H9 (cell line): ENCODE results near the gene TULP3. TPM values are rescaled to one million over a fixed set of nuclear protein-coding genes. Genes with fewer than 3 reads are reported as not detected.

ENCODE experiments used
- DNase-seq: peaks from one replicate; pipeline ENCODE4 v3.0.0-alpha.2; 2017
- H2AFZ ChIP-seq: one replicate; pipeline ENCODE4 v1.6.1; 2013; ENCODE audit warnings: mild to moderate bottlenecking, low read length, control low read depth, moderate library complexity
- H2AK5ac ChIP-seq: 2 replicates; pipeline ENCODE4 v1.6.1; 2013; ENCODE audit warnings: low read length, control low read depth, mixed read lengths; ENCODE audit not compliant: insufficient read length
- H2BK120ac ChIP-seq: one replicate; pipeline ENCODE4 v1.6.1; 2013; ENCODE audit warnings: low read depth, mild to moderate bottlenecking, low read length, control low read depth, inconsistent platforms; ENCODE audit not compliant: poor library complexity, severe bottlenecking
- H2BK12ac ChIP-seq: 2 replicates; pipeline ENCODE4 v1.6.1; 2013; ENCODE audit warnings: low read length, control low read depth, mixed read lengths, low read depth; ENCODE audit not compliant: insufficient read length
- H2BK15ac ChIP-seq: 2 replicates; pipeline ENCODE4 v1.6.1; 2013; ENCODE audit warnings: low read depth, low read length, control low read depth
- H2BK20ac ChIP-seq: one replicate; pipeline ENCODE4 v1.6.1; 2013; ENCODE audit warnings: low read depth, mild to moderate bottlenecking, low read length, control low read depth, inconsistent platforms; ENCODE audit not compliant: poor library complexity, severe bottlenecking
- H2BK5ac ChIP-seq: 2 replicates; pipeline ENCODE4 v1.6.1; 2013; ENCODE audit warnings: low read length, control low read depth, mixed read lengths; ENCODE audit not compliant: insufficient read length
- H3K14ac ChIP-seq: 2 replicates; pipeline ENCODE4 v1.6.1; 2013; ENCODE audit warnings: low read length, control low read depth; ENCODE audit not compliant: insufficient read depth
- H3K18ac ChIP-seq: 2 replicates; pipeline ENCODE4 v1.6.1; 2013; ENCODE audit warnings: low read depth, mild to moderate bottlenecking, mixed read lengths, low read length, control low read depth; ENCODE audit not compliant: insufficient read length
- H3K23ac ChIP-seq: 2 replicates; pipeline ENCODE4 v1.6.1; 2013; ENCODE audit warnings: low read length, control low read depth, mixed read lengths, low read depth; ENCODE audit not compliant: insufficient read length
- H3K23me2 ChIP-seq: 2 replicates; pipeline ENCODE4 v1.6.1; 2013; ENCODE audit warnings: low read depth, mild to moderate bottlenecking, mixed read lengths, low read length, control low read depth; ENCODE audit not compliant: insufficient read length, poor library complexity, severe bottlenecking
- H3K27ac ChIP-seq: 2 replicates; pipeline ENCODE4 v1.5.1; 2013; ENCODE audit warnings: low read length, control low read depth, mixed read lengths, low read depth; ENCODE audit not compliant: insufficient read length
- H3K27me3 ChIP-seq: 2 replicates; pipeline ENCODE4 v1.6.1; 2013; ENCODE audit warnings: low read length, control low read depth, inconsistent platforms; ENCODE audit not compliant: insufficient read depth
- H3K4ac ChIP-seq: 2 replicates; pipeline ENCODE4 v1.6.1; 2013; ENCODE audit warnings: low read depth, mild to moderate bottlenecking, control low read depth, inconsistent platforms, low read length, moderate library complexity
- H3K4me1 ChIP-seq: 2 replicates; pipeline ENCODE4 v1.6.1; 2013; ENCODE audit warnings: low read length, control low read depth, inconsistent platforms; ENCODE audit not compliant: insufficient read depth
- H3K4me2 ChIP-seq: 2 replicates; pipeline ENCODE4 v1.6.1; 2013; ENCODE audit warnings: low read length, control low read depth, mixed read lengths; ENCODE audit not compliant: insufficient read length, insufficient read depth
- H3K56ac ChIP-seq: 2 replicates; pipeline ENCODE4 v1.6.1; 2013; ENCODE audit warnings: low read depth, mild to moderate bottlenecking, mixed read lengths, low read length, control low read depth; ENCODE audit not compliant: insufficient read length
- H3K79me1 ChIP-seq: 2 replicates; pipeline ENCODE4 v1.6.1; 2013; ENCODE audit warnings: low read depth, mild to moderate bottlenecking, moderate library complexity, low read length, control low read depth, inconsistent platforms; ENCODE audit not compliant: insufficient read depth, poor library complexity, severe bottlenecking
- H3K79me2 ChIP-seq: 2 replicates; pipeline ENCODE4 v1.6.1; 2013; ENCODE audit warnings: low read length, control low read depth, inconsistent platforms; ENCODE audit not compliant: insufficient read depth
- H3K9ac ChIP-seq: 2 replicates; pipeline ENCODE4 v1.6.1; 2013; ENCODE audit warnings: low read length, control low read depth, mixed read lengths; ENCODE audit not compliant: insufficient read length; ENCODE audit errors: extremely low read depth
- H3K9me3 ChIP-seq: one replicate; pipeline ENCODE4 v1.6.1; 2013; ENCODE audit warnings: low read depth, low read length, inconsistent platforms; ENCODE audit not compliant: control insufficient read depth
- H3T11ph ChIP-seq: one replicate; pipeline ENCODE4 v1.6.1; 2013; ENCODE audit warnings: mild to moderate bottlenecking, low read length, control low read depth, inconsistent platforms
- H4K20me1 ChIP-seq: one replicate; pipeline ENCODE4 v1.6.1; 2013; ENCODE audit not compliant: control insufficient read depth, insufficient read length, insufficient read depth
- H4K5ac ChIP-seq: 2 replicates; pipeline ENCODE4 v1.6.1; 2013; ENCODE audit warnings: low read depth, mild to moderate bottlenecking, mixed read lengths, low read length, control low read depth; ENCODE audit not compliant: insufficient read length
- H4K8ac ChIP-seq: replicated peaks from 2 replicates; pipeline ENCODE4 v1.6.1; 2013; ENCODE audit warnings: low read length, control low read depth, mixed read lengths, low read depth; ENCODE audit not compliant: insufficient read length
- H4K91ac ChIP-seq: 2 replicates; pipeline ENCODE4 v1.6.1; 2013; ENCODE audit warnings: low read depth, mild to moderate bottlenecking, moderate library complexity, mixed read lengths, low read length, control low read depth; ENCODE audit not compliant: insufficient read length
- H3K27ac Mint-ChIP-seq, 3 experiments: 2 replicates in 2 of 3; 3 replicates in 1 of 3; pipeline ENCODE4 v1.8.0; 2020 to 2021; ENCODE audit warnings: mixed read lengths in 3 of 3, mild to moderate bottlenecking in 1 of 3, moderate library complexity in 1 of 3
- H3K27me3 Mint-ChIP-seq: 2 replicates; pipeline ENCODE4 v1.8.0; 2021; ENCODE audit warnings: low read depth, mild to moderate bottlenecking, moderate library complexity, mixed read lengths
- H3K36me3 Mint-ChIP-seq, 3 experiments: 2 replicates in 2 of 3; 3 replicates in 1 of 3; pipeline ENCODE4 v1.8.0; 2020 to 2021; ENCODE audit warnings: low read depth in 3 of 3, mixed read lengths in 3 of 3; ENCODE audit not compliant: insufficient read depth in 1 of 3
- H3K4me1 Mint-ChIP-seq, 2 experiments: 2 replicates each; pipeline ENCODE4 v1.8.0; 2020; ENCODE audit warnings: mixed read lengths in 2 of 2
- H3K4me3 Mint-ChIP-seq, 2 experiments: 2 replicates in 1 of 2; 3 replicates in 1 of 2; pipeline ENCODE4 v1.8.0; 2020 to 2021; ENCODE audit warnings: mild to moderate bottlenecking in 2 of 2, mixed read lengths in 2 of 2, moderate library complexity in 1 of 2
- H3K9me3 Mint-ChIP-seq, 2 experiments: 2 replicates in 1 of 2; 3 replicates in 1 of 2; pipeline ENCODE4 v1.8.0; 2020; ENCODE audit warnings: mild to moderate bottlenecking in 2 of 2, mixed read lengths in 2 of 2, moderate library complexity in 1 of 2
- WGBS: extraction: QIAGEN DNeasy Blood & Tissue Kit; methylation state at CpG from one replicate; pipeline ENCODE4 v1.1.7; 2013; ENCODE audit warnings: missing lambda C conversion rate, low lambda C conversion rate, mixed read lengths; ENCODE audit not compliant: insufficient read length; ENCODE audit errors: extremely low coverage; 5-methylcytosine and 5-hydroxymethylcytosine counted together
- total RNA-seq: library from RNA; stranded (reverse); gene quantifications from 2 replicates; pipeline ENCODE4 v1.2.1, GENCODE V29; 2021
- TF ChIP-seq, protein P1 (sequence below): fragments of 200-600 bp; sonication (generic); conservative IDR thresholded peaks from 3 replicates; pipeline ENCODE4 v1.8.0; 2021; ENCODE audit warnings: antibody characterized with exemption, mild to moderate bottlenecking

The TULP3 gene
- total RNA-seq, 1 experiment from 2014 or later: 22.3 TPM

DNA sequence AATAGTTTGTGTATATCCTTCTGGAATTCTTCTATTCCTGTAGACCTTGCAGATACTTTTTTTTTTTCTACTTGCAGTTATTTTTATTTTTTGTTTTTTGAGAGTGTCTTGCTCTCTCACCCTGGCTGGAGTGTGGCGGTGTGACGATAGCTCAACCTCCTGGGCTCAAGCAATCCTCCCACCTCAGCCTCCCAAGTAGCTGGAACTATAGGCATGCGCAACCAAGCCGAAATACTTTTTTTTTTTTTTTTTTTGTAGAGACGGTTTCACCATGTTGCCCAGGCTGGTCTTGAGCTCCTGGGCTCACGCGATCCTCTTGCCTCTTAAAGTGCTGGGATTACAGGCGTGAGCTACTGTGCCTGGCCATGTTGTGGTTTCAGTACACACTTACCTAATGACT lies 10.0 kb downstream of the TULP3 start:
- H4K20me1 ChIP-seq: no peaks in the 10 kb centered on the region
- no CpG with 5 or more reads among the region's 8 CpGs for WGBS

More for the DNA sequence above, 10.0 kb downstream of the TULP3 start:
- Histone ChIP-seq H2BK12ac (no peak overlapping the region), H3K27me3 (no peaks in the 10 kb centered on the region), H2AFZ (no peak overlapping the region), H2BK15ac (no peak overlapping the region), H3K79me1 (no peaks in the 10 kb centered on the region), H3K79me2 (no peaks in the 10 kb centered on the region), H3K14ac (no peak overlapping the region), H2BK5ac (no peak overlapping the region), H3K23me2 (no peaks in the 10 kb centered on the region), H3K4me1 (no peaks in the 10 kb centered on the region), H2BK20ac (no peak overlapping the region), H3K23ac (no peak overlapping the region), H3K9ac (no peak overlapping the region), H2BK120ac (no peak overlapping the region), H4K5ac (no peak overlapping the region), H3K27ac (no peak overlapping the region), H3K9me3 (no peaks in the 10 kb centered on the region), H3K4ac (no peak overlapping the region), H3K18ac (no peak overlapping the region), H3K56ac (no peak overlapping the region), H3T11ph (no peak overlapping the region), H4K91ac (no peak overlapping the region), H2AK5ac (no peak overlapping the region), H3K4me2 (no peak overlapping the region), H4K8ac (no peak overlapping the region)
- no peak for DNase-seq
- Mint-ChIP-seq H3K36me3 (no peaks in the 10 kb centered on the region), H3K27ac (peak overlapping the region in 1 of 3 experiments; percentile 78; a peak in 3 of 7 replicates), H3K9me3 (no peaks in the 10 kb centered on the region), H3K4me3 (no peak overlapping the region), H3K4me1 (peaks cover 2 to 10% of the 10 kb centered on the region in 2 experiments; a peak in 2 of 4 replicates), H3K27me3 (no peaks in the 10 kb centered on the region)
- TF ChIP-seq, protein P1, sequence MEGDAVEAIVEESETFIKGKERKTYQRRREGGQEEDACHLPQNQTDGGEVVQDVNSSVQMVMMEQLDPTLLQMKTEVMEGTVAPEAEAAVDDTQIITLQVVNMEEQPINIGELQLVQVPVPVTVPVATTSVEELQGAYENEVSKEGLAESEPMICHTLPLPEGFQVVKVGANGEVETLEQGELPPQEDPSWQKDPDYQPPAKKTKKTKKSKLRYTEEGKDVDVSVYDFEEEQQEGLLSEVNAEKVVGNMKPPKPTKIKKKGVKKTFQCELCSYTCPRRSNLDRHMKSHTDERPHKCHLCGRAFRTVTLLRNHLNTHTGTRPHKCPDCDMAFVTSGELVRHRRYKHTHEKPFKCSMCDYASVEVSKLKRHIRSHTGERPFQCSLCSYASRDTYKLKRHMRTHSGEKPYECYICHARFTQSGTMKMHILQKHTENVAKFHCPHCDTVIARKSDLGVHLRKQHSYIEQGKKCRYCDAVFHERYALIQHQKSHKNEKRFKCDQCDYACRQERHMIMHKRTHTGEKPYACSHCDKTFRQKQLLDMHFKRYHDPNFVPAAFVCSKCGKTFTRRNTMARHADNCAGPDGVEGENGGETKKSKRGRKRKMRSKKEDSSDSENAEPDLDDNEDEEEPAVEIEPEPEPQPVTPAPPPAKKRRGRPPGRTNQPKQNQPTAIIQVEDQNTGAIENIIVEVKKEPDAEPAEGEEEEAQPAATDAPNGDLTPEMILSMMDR: no peak
